Kidney (tissue), 14 donors: ENCODE measurements around the gene LBH. TPM values are rescaled to one million over a fixed set of nuclear protein-coding genes. Genes with fewer than 3 reads are reported as not detected.
A peak's percentile ranks its signal among the peaks of the same experiment; 100 is the strongest.

Experiments used
- DNase-seq, 5 donors: peaks; one replicate each; pipeline ENCODE4 v3.0.0-alpha.2; 2013 to 2020
- FAIRE-seq: peaks from 2 replicates; lab custom pipeline; 2012; peaks lifted over from hg19 to GRCh38; lab: Jason Lieb, UNC
- H3K27ac ChIP-seq, 2 donors: one replicate each; pipeline ENCODE4 v1.7.0; 2013; ENCODE audit warnings: low read depth in 2 of 2, low read length in 2 of 2, inconsistent platforms in 1 of 2
- H3K27me3 ChIP-seq: one replicate; pipeline ENCODE4 v1.7.1; 2013; ENCODE audit warnings: low read length, inconsistent platforms; ENCODE audit not compliant: control insufficient read depth, insufficient read depth
- H3K36me3 ChIP-seq, 3 donors: one replicate each; pipeline versions ENCODE4 v1.7.0 to v1.7.1; 2013; ENCODE audit warnings: low read length in 3 of 3, control low read depth in 1 of 3, inconsistent platforms in 1 of 3; ENCODE audit not compliant: insufficient read depth in 3 of 3, control insufficient read depth in 2 of 3
- H3K4me1 ChIP-seq, 3 donors: one replicate each; pipeline versions ENCODE4 v1.7.0 to v1.7.1; 2013; ENCODE audit warnings: low read length in 3 of 3, inconsistent platforms in 1 of 3, low read depth in 1 of 3; ENCODE audit not compliant: control insufficient read depth in 2 of 3, insufficient read depth in 2 of 3
- H3K4me3 ChIP-seq, 3 donors: one replicate each; pipeline versions ENCODE4 v1.7.0 to v1.8.1; 2013; ENCODE audit warnings: low read length in 3 of 3, control low read depth in 1 of 3, inconsistent platforms in 1 of 3
- H3K9ac ChIP-seq, 3 donors: one replicate each; pipeline versions ENCODE4 v1.7.0 to v1.7.1; 2013; ENCODE audit warnings: low read length in 3 of 3, control low read depth in 1 of 3, inconsistent platforms in 1 of 3
- H3K9me3 ChIP-seq, 3 donors: one replicate each; pipeline versions ENCODE4 v1.7.0 to v1.7.1; 2013; ENCODE audit warnings: low read length in 3 of 3, control low read depth in 1 of 3, inconsistent platforms in 1 of 3; ENCODE audit not compliant: control insufficient read depth in 2 of 3, insufficient read depth in 1 of 3
- CTCF ChIP-seq: IDR thresholded peaks from 3 replicates; pipeline ENCODE4 v1.5.1; 2012; ENCODE audit warnings: mild to moderate bottlenecking, moderate library complexity, borderline replicate concordance; ENCODE audit not compliant: insufficient read depth; ENCODE audit errors: extremely low read depth
- intact Hi-C: fragments of 100-400 bp; cut with DNase I; formaldehyde crosslinking; loops from one replicate; pipeline ENCODE4 v1.11.1; 2022
- polyA plus RNA-seq: library from polyadenylated mRNA; stranded (reverse); fragments of 350-450 nt; fragmentation: Illumina TruSeq; extraction: RNeasy Lipid Tissue Mini Kit (QIAGEN cat#74804); gene quantifications from one replicate; pipeline ENCODE4 v1.2.3, GENCODE V29; 2014; ENCODE audit warnings: low read depth, low replicate concordance; ENCODE audit not compliant: insufficient read depth
- total RNA-seq: library from RNA; stranded (reverse); fragmentation: NEBNext Ultra II Directional; extraction: Animal tissue kit (Norgen Biotek cat#: 25700); gene quantifications from one replicate; pipeline ENCODE4 v1.2.1, GENCODE V29; 2021
- donor health status: control.
- donor health status: control.
- donor health status: control.
- donor health status: control.
- donor health status: control.
- donor health status: DM: yes; HTN: yes; CAD: no.
- donor health status: Normal renal cell carcinoma (clear cell type).

Gene LBH
- total and polyA plus RNA-seq, 2 donors from 2014 or later: 27.2 to 81.9 TPM

- TF ChIP-seq CTCF: no peak
- no peak overlapping the region for H3K27ac ChIP-seq
- FAIRE-seq: no peak
- peaks cover 0 to 30% (median 4%) of the 10 kb centered on the region in 3 donors for H3K4me1 ChIP-seq
- intact Hi-C loops: no loop called here
- no peaks in the 10 kb centered on the region for H3K9me3 ChIP-seq
- H3K9ac ChIP-seq: no peak overlapping the region
- DNase-seq: no peak
- H3K36me3 ChIP-seq: peaks cover 0 to 7% (median 3%) of the 10 kb centered on the region in 3 donors
- no peaks in the 10 kb centered on the region for H3K27me3 ChIP-seq
- no peak overlapping the region for H3K4me3 ChIP-seq
Observed at GRCh38 chr2:30235008-30235655, 3.8 kb downstream of the LBH start.

GRCh38 chr2:30235859-30236535, 4.7 kb downstream of the LBH start:
- no peak overlapping the region for H3K27ac ChIP-seq
- no peaks in the 10 kb centered on the region for H3K9me3 ChIP-seq
- H3K4me3 ChIP-seq: no peak overlapping the region
- FAIRE-seq (no peak), DNase-seq (no peak)
- no peaks in the 10 kb centered on the region for H3K27me3 ChIP-seq
- peaks cover 1 to 7% (median 3%) of the 10 kb centered on the region in 3 donors for H3K36me3 ChIP-seq
- intact Hi-C loops: no loop called here
- H3K4me1 ChIP-seq: peaks cover 0 to 26% (median 4%) of the 10 kb centered on the region in 3 donors
- TF ChIP-seq CTCF: no peak
- no peak overlapping the region for H3K9ac ChIP-seq

- FAIRE-seq (no peak), DNase-seq (no peak)
- intact Hi-C loops: no loop called here
- Histone ChIP-seq H3K27ac (peak overlapping the region in 1 of 2 donors; percentile 62), H3K9me3 (no peaks in the 10 kb centered on the region), H3K27me3 (no peaks in the 10 kb centered on the region), H3K4me1 (peaks cover 0 to 28% (median 4%) of the 10 kb centered on the region in 3 donors), H3K36me3 (peaks cover 3 to 7% (median 3%) of the 10 kb centered on the region in 3 donors), H3K4me3 (no peak overlapping the region), H3K9ac (no peak overlapping the region)
- no peak for TF ChIP-seq CTCF
Observed at GRCh38 chr2:30236591-30237238, 5.4 kb downstream of the LBH start.
